ENCODE data around the gene TCL1B.

DNA sequence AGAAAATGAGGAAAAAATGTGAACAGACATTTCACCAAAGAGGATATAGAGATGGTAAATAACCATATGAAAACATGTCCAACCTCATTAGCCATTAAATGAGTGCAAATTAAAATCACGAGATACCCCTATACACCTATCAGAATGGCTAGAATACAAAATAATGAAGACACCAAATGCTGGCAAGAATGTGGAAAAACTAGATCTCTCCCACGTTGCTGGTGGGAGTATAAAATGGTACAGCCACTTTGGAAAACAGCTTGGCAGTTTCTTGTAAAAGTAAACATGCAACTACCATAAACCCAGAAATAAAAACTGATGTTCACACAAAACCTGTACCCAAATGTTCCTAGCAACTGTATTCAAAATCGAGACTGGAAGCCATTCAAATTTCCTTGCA, 38.3 kb upstream of the TCL1B start:
- TF ChIP-seq CTCF (IDR thresholded peaks at IDR 0.05) (no peak), POLR2A (IDR thresholded peaks at IDR 0.05) (no peak), POLR2AphosphoS5 (IDR thresholded peaks at IDR 0.05; ENCODE audit: insufficient read depth in 1 of 2, low read depth in 1 of 2) (no peak)

Data from vagina (tissue), 2 donors.